ENCODE results near the gene SIK1.
"Not testable (repeated sequence)": the region's sequence is repeated elsewhere in the genome, so short reads cannot be mapped to it uniquely, and the experiment has no call there.

The SIK1 gene

GRCh38 chr21:43439316-43440075, 12.6 kb upstream of the SIK1 start:
- not testable (repeated sequence) for DNase-seq

GRCh38 chr21:43436272-43436671, 9.3 kb upstream of the SIK1 start:
- DNase-seq: not testable (repeated sequence)

GRCh38 chr21:43433340-43434136, 6.6 kb upstream of the SIK1 start:
- not testable (repeated sequence) for DNase-seq

DNA sequence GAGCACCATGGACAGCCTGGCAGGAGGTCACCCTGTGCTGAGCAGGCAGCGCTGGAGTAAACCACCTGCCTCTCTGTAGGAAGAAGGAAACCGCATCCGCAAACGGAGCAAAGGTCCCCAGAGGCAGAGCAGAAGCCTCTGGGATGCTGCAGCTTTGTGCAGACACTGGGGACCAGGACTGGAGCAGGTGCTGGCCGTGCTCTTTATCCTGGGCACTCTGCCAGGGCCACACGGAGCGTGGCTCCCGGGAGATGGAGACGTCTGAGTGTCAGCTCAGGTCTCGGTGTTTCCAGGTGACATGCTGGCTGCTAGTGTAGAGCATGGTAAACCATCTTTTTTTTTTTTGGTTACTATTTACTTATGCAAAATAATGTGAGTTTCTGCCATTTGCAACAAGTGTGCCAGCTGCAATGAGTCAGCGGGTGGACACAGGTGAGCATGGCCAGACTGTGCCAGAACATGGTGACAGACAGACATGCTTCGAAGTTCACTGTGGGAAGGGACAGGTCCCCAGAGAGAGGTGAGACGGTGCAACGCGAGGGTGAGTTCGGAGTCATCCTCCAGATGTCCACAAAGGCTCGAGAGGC, 4.0 kb upstream of the SIK1 start:
- not testable (repeated sequence) for DNase-seq

DNA sequence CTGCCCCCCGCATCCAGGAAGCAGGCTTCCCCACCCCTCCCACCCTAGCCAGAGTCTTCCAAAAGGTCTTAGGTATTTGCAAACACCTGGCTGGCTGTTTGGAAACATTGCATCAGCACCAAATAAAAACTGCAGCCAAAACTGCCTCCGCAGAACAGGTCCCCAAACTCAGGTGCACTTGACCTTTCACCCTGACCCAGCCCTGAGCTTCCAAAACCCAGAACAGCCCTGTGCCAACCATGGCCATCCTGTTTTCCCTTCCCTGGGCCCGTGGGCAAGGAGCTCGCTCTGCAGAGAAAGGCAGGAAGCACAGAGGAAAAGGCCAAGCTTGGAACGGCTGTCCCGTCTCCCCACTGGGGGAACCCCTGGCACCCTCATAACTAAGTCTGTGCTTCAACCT, 2.0 kb upstream of the SIK1 start:
- DNase-seq: not testable (repeated sequence)

DNA sequence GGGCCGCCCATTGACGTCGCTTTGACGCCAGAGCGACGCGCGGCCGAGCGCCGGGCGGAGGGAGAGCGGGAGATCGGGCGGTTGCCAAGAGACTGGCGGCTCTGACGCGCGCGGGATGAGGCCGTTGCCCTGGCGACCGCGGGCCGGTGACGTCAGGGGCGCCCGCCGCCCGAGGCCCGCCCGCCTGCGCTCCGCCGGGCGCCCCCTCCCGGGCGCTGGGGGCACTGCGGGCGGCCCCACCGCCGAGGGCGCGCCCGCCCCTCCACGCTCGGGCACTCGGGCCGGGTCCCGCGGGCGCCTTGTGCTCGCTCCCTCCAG, 270 bp upstream of the SIK1 start:
- not testable (repeated sequence) for DNase-seq

- not testable (repeated sequence) for DNase-seq
Measured at GRCh38 chr21:43426004-43426403, 927 bp downstream of the SIK1 start.

DNA sequence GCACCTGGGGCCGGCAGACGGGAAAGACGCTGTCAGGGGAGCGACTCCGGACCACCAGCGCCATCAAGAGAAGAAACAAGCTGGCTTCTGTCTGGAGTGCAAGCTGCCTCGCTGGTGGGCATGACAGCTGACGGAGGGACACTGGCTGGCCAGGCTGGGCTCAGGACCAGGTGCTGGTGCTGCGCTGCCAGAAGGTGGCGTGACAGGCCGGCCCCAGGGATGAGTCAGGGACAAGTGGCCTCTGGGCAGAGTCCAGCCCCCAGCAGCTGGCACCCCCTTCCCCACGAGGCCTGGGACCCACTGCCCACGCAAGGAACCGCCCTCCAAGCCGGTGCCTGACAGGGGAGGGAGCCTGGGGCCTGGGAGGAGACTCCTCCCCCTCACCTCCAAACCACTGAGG, 7.5 kb downstream of the SIK1 start:
- DNase-seq: not testable (repeated sequence)

GRCh38 chr21:43414576-43414975, 12.4 kb downstream of the SIK1 start:
- DNase-seq: not testable (repeated sequence)

GRCh38 chr21:43412020-43412788, 14.7 kb downstream of the SIK1 start:
- not testable (repeated sequence) for DNase-seq

DNA sequence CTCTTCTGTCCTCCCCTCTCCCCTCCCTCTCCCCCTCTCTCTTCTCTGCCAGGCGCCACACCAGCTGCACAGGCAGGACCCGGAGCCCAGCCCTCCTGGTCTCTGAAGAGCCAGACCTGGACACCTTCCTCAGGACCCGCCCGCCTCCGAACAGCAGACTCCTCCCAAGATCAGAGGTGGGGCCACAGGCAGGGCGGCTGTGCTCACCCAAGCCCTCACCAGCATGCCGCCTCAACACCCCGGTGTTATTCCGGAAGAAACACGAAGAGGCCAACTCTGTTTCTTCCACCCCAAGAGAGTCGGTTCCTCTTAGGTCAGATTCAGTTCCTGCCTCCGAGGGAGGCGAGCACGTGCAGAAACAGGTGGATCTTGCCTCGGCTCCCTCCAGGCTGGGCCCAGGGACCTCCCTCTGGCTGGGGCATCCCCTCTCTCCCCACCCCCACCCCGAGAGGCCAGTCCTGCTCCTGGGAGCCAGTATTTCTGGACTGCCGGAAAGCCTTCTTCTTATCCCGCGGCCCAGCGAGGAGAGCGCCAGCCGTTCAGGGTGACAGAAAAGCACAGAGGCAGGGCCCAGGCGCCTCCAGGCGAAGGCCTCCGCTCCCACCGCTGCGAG, 16.4 kb downstream of the SIK1 start:
- not testable (repeated sequence) for DNase-seq

DNA sequence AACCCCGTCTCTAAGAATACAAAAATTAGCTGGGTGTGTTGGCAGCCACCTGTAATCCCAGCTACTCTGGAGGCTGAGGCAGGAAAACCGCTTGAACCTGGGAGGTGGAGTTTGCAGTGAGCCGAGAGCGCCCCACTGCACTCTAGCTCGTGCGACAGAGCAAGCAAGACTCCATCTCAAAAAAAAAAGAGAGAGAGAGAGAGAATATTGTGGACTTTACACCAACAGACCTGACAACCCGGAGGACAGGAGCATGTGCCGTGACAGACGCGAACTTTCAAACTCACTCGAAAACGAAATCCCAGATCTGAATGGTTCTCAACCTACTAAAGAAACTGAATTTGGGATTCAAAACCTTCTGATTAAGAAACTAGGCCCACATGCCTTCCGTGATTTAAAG, 19.8 kb downstream of the SIK1 start:
- DNase-seq: not testable (repeated sequence)

GRCh38 chr21:43404450-43404849, 22.5 kb downstream of the SIK1 start:
- DNase-seq: not testable (repeated sequence)

DNA sequence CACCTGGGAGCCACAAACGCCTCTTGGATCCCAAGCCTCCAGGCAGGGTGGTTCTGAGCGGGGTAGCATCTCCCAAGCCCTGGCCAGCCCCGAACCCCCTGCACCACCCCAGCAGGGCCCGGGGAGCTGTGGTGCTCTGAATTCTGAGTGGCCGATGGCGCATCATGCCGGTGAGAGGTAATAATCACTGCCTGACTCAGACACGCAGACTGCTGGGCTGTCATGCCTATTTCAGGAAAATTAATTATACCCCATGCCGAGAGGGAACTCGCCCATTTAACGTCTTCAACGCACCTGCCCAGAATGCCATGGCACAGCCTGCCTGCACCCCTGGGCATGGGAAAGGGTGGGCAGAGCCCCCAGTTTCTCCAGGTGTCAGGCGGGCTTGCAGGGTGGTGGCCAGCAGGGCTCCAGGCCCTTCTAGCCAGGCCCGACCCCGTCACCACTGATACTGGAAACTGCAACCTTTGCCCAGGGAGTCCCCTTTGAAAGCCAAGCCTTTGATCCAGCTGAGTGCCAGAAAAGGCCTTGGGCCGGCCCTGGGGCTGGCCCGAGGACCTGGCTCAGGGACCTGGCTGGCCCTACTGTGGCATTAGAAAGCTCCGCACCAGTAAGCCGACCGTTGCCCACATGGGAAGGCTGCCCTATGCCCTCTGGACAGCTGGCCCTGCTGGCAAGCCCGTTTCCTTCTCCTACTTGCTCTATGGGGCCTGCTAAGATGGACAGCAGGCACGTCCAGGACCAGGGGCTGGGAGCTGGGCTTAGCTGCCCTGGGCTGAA, 23.1 kb downstream of the SIK1 start:
- DNase-seq: not testable (repeated sequence)

GRCh38 chr21:43401125-43401524, 25.8 kb downstream of the SIK1 start:
- DNase-seq: not testable (repeated sequence)

- not testable (repeated sequence) for DNase-seq
Measured at GRCh38 chr21:43399595-43400015, 27.3 kb downstream of the SIK1 start.

DNA sequence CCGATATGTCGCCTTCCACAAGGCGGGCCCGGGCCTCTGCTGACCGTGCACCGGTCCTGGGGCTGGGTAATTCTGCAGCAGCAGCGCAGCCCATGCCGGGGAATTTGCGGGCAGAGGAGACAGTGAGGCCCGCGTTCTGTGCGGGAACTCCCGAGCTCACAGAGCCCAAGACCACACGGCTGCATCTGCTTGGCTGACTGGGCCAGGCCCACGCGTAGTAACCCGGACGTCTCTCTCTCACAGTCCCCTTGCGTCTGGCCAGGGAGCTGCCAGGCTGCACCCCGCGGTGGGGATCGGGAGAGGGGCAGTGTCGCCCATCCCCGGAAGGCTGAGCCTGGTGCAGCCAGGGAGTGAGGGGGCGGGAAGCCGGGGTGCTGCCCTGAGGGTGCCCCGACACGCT, 27.8 kb downstream of the SIK1 start:
- not testable (repeated sequence) for DNase-seq

DNA sequence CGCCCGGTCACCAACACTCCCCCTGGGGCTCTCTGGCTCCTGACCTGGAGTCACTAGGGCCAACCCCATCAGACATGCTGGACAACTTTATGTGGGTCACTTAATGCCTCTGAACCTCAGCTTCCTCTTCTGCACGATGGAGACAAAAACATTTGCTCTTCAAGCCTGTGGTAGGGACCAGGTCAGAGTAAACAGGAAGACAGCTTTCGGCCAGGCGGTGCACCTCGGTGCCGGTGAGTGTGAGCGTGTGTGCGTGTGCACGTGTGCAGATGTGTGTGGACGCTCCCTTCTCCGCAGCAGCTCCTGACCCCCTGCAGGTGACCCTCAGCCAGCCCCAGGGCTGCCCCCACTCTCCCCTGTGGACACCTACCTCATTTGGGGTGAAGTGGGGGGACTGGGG, 28.4 kb downstream of the SIK1 start:
- not testable (repeated sequence) for DNase-seq

- DNase-seq: not testable (repeated sequence)
Measured at GRCh38 chr21:43398000-43398399, 28.9 kb downstream of the SIK1 start.

- DNase-seq: not testable (repeated sequence)
Measured at GRCh38 chr21:43397439-43397808, 29.5 kb downstream of the SIK1 start.

- not testable (repeated sequence) for DNase-seq
Measured at GRCh38 chr21:43396788-43397438, 30.0 kb downstream of the SIK1 start.

All from suppressor macrophage treated with lipopolysaccharide for 1 hour (primary cell).